HepG2 (cell line): ENCODE results near the gene HELT. TPM values are rescaled to one million over a fixed set of nuclear protein-coding genes. Genes with fewer than 3 reads are reported as not detected.

Experiments
- AKNA ChIP-seq: sonication (generic); formaldehyde crosslinking; IDR thresholded peaks from 2 replicates; pipeline ENCODE4 v1.4.0; 2020; ENCODE audit warnings: missing genetic modification reagents, borderline replicate concordance
- BRCA1 ChIP-seq: sonication (generic); formaldehyde crosslinking; IDR thresholded peaks from 2 replicates; pipeline ENCODE4 v1.4.0; 2020; ENCODE audit warnings: missing genetic modification reagents
- EP300 ChIP-seq, 3 experiments: sonication (generic) in 1 of 3; formaldehyde crosslinking in 1 of 3; IDR thresholded peaks; 2 replicates each; pipeline versions ENCODE4 v1.5.1 to v1.6.1; 2011 to 2020; ENCODE audit warnings: low read depth in 2 of 3, low read length in 2 of 3, borderline replicate concordance in 1 of 3, improper control_type of control experiment in 1 of 3, mild to moderate bottlenecking in 1 of 3, missing genetic modification reagents in 1 of 3, moderate library complexity in 1 of 3
- JUND ChIP-seq: sonication (generic); formaldehyde crosslinking; IDR thresholded peaks from 2 replicates; pipeline ENCODE4 v1.8.0; 2022; ENCODE audit warnings: mild to moderate bottlenecking, missing genetic modification reagents
- MIER3 ChIP-seq: IDR thresholded peaks from 2 replicates; pipeline ENCODE4 v1.6.1; 2016; ENCODE audit warnings: missing compliant biosample characterization, borderline replicate concordance
- MXD3 ChIP-seq: IDR thresholded peaks from 2 replicates; pipeline ENCODE4 v1.6.1; 2016; ENCODE audit warnings: mild to moderate bottlenecking, missing biosample characterization, missing genetic modification reagents
- MXI1 ChIP-seq: IDR thresholded peaks from 3 replicates; pipeline ENCODE4 v1.6.1; 2012; ENCODE audit warnings: low read depth, low read length, inconsistent platforms, borderline replicate concordance
- PTBP1 ChIP-seq: fragments of 200-400 bp; formaldehyde crosslinking; IDR thresholded peaks from 2 replicates; pipeline ENCODE4 v1.6.1; 2018; ENCODE audit warnings: low read length, low read depth; ENCODE audit not compliant: poor library complexity, severe bottlenecking
- SIX1 ChIP-seq: sonication (generic); formaldehyde crosslinking; IDR thresholded peaks from 2 replicates; pipeline ENCODE4 v1.4.0; 2020; ENCODE audit warnings: missing genetic modification reagents, borderline replicate concordance
- SKIL ChIP-seq: sonication (generic); formaldehyde crosslinking; IDR thresholded peaks from 2 replicates; pipeline ENCODE4 v1.8.0; 2022; ENCODE audit warnings: missing genetic modification reagents, mild to moderate bottlenecking, moderate library complexity, borderline replicate concordance
- SMARCE1 ChIP-seq: fragments of 450-650 bp; IDR thresholded peaks from 2 replicates; pipeline ENCODE4 v1.6.1; 2017; ENCODE audit warnings: borderline replicate concordance
- ZNF451 ChIP-seq: sonication (generic); formaldehyde crosslinking; IDR thresholded peaks from 2 replicates; pipeline ENCODE4 v1.5.0; 2020; ENCODE audit warnings: mild to moderate bottlenecking, missing genetic modification reagents
- ZNF546 ChIP-seq: sonication (generic); formaldehyde crosslinking; conservative IDR thresholded peaks from 2 replicates; pipeline ENCODE4 v1.8.1; 2023; ENCODE audit warnings: mild to moderate bottlenecking, missing genetic modification reagents
- ZNF597 ChIP-seq: sonication (generic); formaldehyde crosslinking; IDR thresholded peaks from 2 replicates; pipeline ENCODE4 v1.5.0; 2020; ENCODE audit warnings: missing genetic modification reagents
- ZNF687 ChIP-seq: sonication (generic); formaldehyde crosslinking; IDR thresholded peaks from 2 replicates; pipeline ENCODE4 v1.5.1; 2020; ENCODE audit warnings: mild to moderate bottlenecking, missing genetic modification reagents, moderate library complexity
- polyA plus RNA-seq, 8 experiments: library from polyadenylated mRNA; depleted of rRNA in 3 of 8; stranded (reverse) in 7 of 8; unstranded in 1 of 8; fragments of >200 nt; fragmentation: Illumina TruSeq in 4 of 8; extraction: Trizol in 4 of 8; gene quantifications; 2 replicates each; pipeline versions ENCODE4 v1.2.1 to v1.2.3, GENCODE V29; 2011 to 2016; ENCODE audit warnings: low read depth in 4 of 8, missing spikeins in 1 of 8, mixed read lengths in 1 of 8; ENCODE audit not compliant: insufficient read depth in 1 of 8
- total RNA-seq, 5 experiments: library from RNA; depleted of rRNA; stranded (reverse); fragments of >200 nt; fragmentation: Illumina TruSeq; extraction: Trizol; gene quantifications; 2 replicates each; pipeline ENCODE4 v1.2.3, GENCODE V29; 2016; ENCODE audit warnings: low read depth in 1 of 5

Gene HELT
- total and polyA plus RNA-seq, 2 of the 13 experiments (the other 11 are each of a cell fraction or from before 2014, with no cell fraction given): not detected

- TF ChIP-seq AKNA: no peak
- no peak for TF ChIP-seq SKIL (CRISPR knock-in tag)
- no peak for TF ChIP-seq PTBP1
- TF ChIP-seq ZNF451 (CRISPR knock-in tag): no peak
- TF ChIP-seq ZNF546 (CRISPR knock-in tag): no peak
- no peak for TF ChIP-seq MXD3 (CRISPR knock-in tag)
- TF ChIP-seq BRCA1 (CRISPR knock-in tag): no peak
- TF ChIP-seq SMARCE1: no peak
- 0 out of 2 replicates have a peak, but pooled peaks have one; percentile 11 for TF ChIP-seq ZNF687
- 0 out of 2 replicates have a peak, but pooled peaks have one; percentile 26 for TF ChIP-seq MIER3
- TF ChIP-seq JUND (CRISPR knock-in tag): no peak
- TF ChIP-seq SIX1 (CRISPR knock-in tag): no peak
- TF ChIP-seq ZNF597 (CRISPR knock-in tag): no peak
- TF ChIP-seq EP300 (IDR thresholded peaks at IDR 0.05; ENCODE audit: low read depth in 2 of 2, low read length in 2 of 2): no peak
- TF ChIP-seq EP300 (CRISPR knock-in tag; IDR thresholded peaks at IDR 0.05; ENCODE audit: borderline replicate concordance): no peak
- no peak for TF ChIP-seq MXI1
Observed at GRCh38 chr4:184983672-184984356, 34.5 kb upstream of the HELT start (continued).
